HG03457 (cell line): ENCODE data around the gene LARGE1.
"Not testable (repeated sequence)": the region's sequence is repeated elsewhere in the genome, so short reads cannot be mapped to it uniquely, and the experiment has no call there.

ENCODE experiments used
- ATAC-seq: cut with Tn5 transposase; IDR thresholded peaks from one replicate; pipeline ENCODE4 v1.9.1; 2021; ENCODE audit warnings: moderate number of reproducible peaks; ENCODE audit not compliant: unreplicated experiment

LARGE1 gene

GRCh38 chr22:33389936-33390335, 530.3 kb downstream of the LARGE1 start:
- no peak for ATAC-seq

GRCh38 chr22:33386270-33386669, 534.0 kb downstream of the LARGE1 start:
- no peak for ATAC-seq

GRCh38 chr22:33385611-33386010, 534.7 kb downstream of the LARGE1 start:
- ATAC-seq = no peak

- ATAC-seq = no peak
These were observed 537.8 kb downstream of the LARGE1 start for GRCh38 chr22:33382436-33382835.

GRCh38 chr22:33381531-33382406, 538.5 kb downstream of the LARGE1 start:
- no peak for ATAC-seq

- ATAC-seq = no peak
These were observed 539.3 kb downstream of the LARGE1 start for GRCh38 chr22:33380789-33381530.

- no peak for ATAC-seq
These were observed 540.4 kb downstream of the LARGE1 start for GRCh38 chr22:33379836-33380235.

- ATAC-seq = no peak
These were observed 547.4 kb downstream of the LARGE1 start for GRCh38 chr22:33372875-33373274.

GRCh38 chr22:33363256-33363655, 557.0 kb downstream of the LARGE1 start:
- not testable (repeated sequence) for ATAC-seq

- ATAC-seq = no peak
These were observed 557.6 kb downstream of the LARGE1 start for GRCh38 chr22:33362702-33363101.

- ATAC-seq = no peak
These were observed 558.7 kb downstream of the LARGE1 start for GRCh38 chr22:33361581-33361980.

GRCh38 chr22:33357981-33358399, 562.3 kb downstream of the LARGE1 start:
- ATAC-seq = no peak

GRCh38 chr22:33354928-33355327, 565.3 kb downstream of the LARGE1 start:
- ATAC-seq = no peak

GRCh38 chr22:33353502-33353901, 566.8 kb downstream of the LARGE1 start:
- ATAC-seq = no peak

- no peak for ATAC-seq
These were observed 567.5 kb downstream of the LARGE1 start for GRCh38 chr22:33352768-33353167.

- no peak for ATAC-seq
These were observed 569.3 kb downstream of the LARGE1 start for GRCh38 chr22:33350961-33351360.

GRCh38 chr22:33350491-33350890, 569.8 kb downstream of the LARGE1 start:
- no peak for ATAC-seq

GRCh38 chr22:33347002-33347401, 573.3 kb downstream of the LARGE1 start:
- ATAC-seq = no peak

- no peak for ATAC-seq
These were observed 578.7 kb downstream of the LARGE1 start for GRCh38 chr22:33341611-33342010.

- ATAC-seq = no peak
These were observed 582.8 kb downstream of the LARGE1 start for GRCh38 chr22:33337524-33337923.

GRCh38 chr22:33335611-33336279, 584.5 kb downstream of the LARGE1 start:
- no peak for ATAC-seq
